Ectodermal cell (in vitro differentiated cells): ENCODE measurements around the gene FOXC1.

Experiments used
- H3K27ac ChIP-seq: 2 replicates; pipeline ENCODE4 v1.7.0; 2013; ENCODE audit warnings: mild to moderate bottlenecking, low read depth, low read length; ENCODE audit not compliant: insufficient read depth, poor library complexity, severe bottlenecking
- H3K27me3 ChIP-seq: 2 replicates; pipeline ENCODE4 v1.7.0; 2013; ENCODE audit warnings: mild to moderate bottlenecking, low read length; ENCODE audit not compliant: insufficient read depth, control insufficient read depth, poor library complexity, severe bottlenecking
- H3K36me3 ChIP-seq: one replicate; pipeline ENCODE4 v1.7.0; 2013; ENCODE audit warnings: low read length; ENCODE audit not compliant: control insufficient read depth, insufficient read depth
- H3K4me1 ChIP-seq: one replicate; pipeline ENCODE4 v1.7.0; 2013; ENCODE audit warnings: low read length; ENCODE audit not compliant: control insufficient read depth, insufficient read depth
- H3K4me3 ChIP-seq: 2 replicates; pipeline ENCODE4 v1.7.0; 2013; ENCODE audit warnings: low read depth, low read length, control low read depth; ENCODE audit not compliant: insufficient read depth
- H3K9me3 ChIP-seq: 2 replicates; pipeline ENCODE4 v1.7.0; 2013; ENCODE audit warnings: mild to moderate bottlenecking, low read length, moderate library complexity; ENCODE audit not compliant: control insufficient read depth
- WGBS, 2 experiments: methylation state at CpG; one replicate each; pipeline ENCODE4 v1.1.7; 2013; ENCODE audit warnings: missing lambda C conversion rate in 2 of 2; 5-methylcytosine and 5-hydroxymethylcytosine counted together

Gene FOXC1

GRCh38 chr6:1623769-1624057 is 14.0 kb downstream of the FOXC1 start:
- peaks cover 100% of the 10 kb centered on the region for H3K27me3 ChIP-seq
- no peak overlapping the region for H3K4me3 ChIP-seq
- H3K9me3 ChIP-seq, result no peaks in the 10 kb centered on the region
- no peaks in the 10 kb centered on the region for H3K36me3 ChIP-seq
- H3K27ac ChIP-seq, result no peak overlapping the region
- peaks cover 25% of the 10 kb centered on the region for H3K4me1 ChIP-seq
- 1 to 2% methylated on average over 12 of the region's 12 CpGs for WGBS, 2 experiments

GRCh38 chr6:1624058-1624850 is 14.5 kb downstream of the FOXC1 start:
- peak overlapping the region; percentile 22 for H3K4me3 ChIP-seq
- WGBS, 2 experiments, result 1% methylated on average over 65 to 66 of the region's 66 CpGs

GRCh38 chr6:1624851-1625781 is 15.4 kb downstream of the FOXC1 start:
- WGBS, 2 experiments, result 3% methylated on average over 53 of the region's 53 CpGs
- H3K27me3 ChIP-seq, result peaks cover 100% of the 10 kb centered on the region

More at GRCh38 chr6:1624058-1624850, 14.5 kb downstream of the FOXC1 start:
- no peak overlapping the region for H3K27ac ChIP-seq
- no peaks in the 10 kb centered on the region for H3K36me3 ChIP-seq
- no peaks in the 10 kb centered on the region for H3K9me3 ChIP-seq
- peaks cover 100% of the 10 kb centered on the region for H3K27me3 ChIP-seq
- peaks cover 25% of the 10 kb centered on the region for H3K4me1 ChIP-seq

DNA sequence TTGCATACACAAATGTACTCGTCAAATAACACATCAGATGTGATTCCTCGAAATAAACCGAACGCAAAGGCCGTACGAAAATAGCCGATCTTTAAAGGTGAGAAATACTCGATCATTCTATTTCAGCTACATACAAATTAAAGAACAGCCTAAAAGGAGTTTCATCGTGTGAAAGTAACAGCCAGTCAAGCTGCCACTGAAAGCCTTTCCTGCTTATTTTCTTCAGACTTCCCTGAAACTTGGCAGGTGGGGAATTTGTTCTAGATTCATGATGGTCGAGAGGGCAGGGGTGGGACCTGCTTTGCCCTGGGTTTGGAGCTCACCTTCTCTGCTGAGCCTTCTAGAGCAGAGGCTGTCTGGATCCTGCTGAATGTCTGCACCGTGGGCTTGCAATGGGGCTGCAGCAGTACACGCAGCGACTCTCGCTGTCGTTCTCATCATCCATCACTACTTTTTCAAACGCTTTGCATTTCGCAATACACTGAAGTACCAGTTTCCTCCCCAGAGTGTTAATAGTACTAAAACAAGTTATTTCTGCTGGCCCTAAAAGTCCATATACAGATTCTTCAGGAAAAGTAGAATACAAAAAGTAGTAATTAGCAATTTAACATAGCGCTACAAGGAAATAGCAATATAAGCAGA is 16.2 kb downstream of the FOXC1 start:
- H3K36me3 ChIP-seq, result no peaks in the 10 kb centered on the region
- no peaks in the 10 kb centered on the region for H3K9me3 ChIP-seq
- no peak overlapping the region for H3K4me3 ChIP-seq
- 29 to 37% methylated on average over 17 to 18 of the region's 18 CpGs for WGBS, 2 experiments
- H3K27me3 ChIP-seq, result peaks cover 96% of the 10 kb centered on the region
- no peak overlapping the region for H3K27ac ChIP-seq
- H3K4me1 ChIP-seq, result peaks cover 25% of the 10 kb centered on the region

More at GRCh38 chr6:1624851-1625781, 15.4 kb downstream of the FOXC1 start:
- no peaks in the 10 kb centered on the region for H3K9me3 ChIP-seq
- peak overlapping the region; percentile 13 for H3K4me3 ChIP-seq
- H3K4me1 ChIP-seq, result peaks cover 25% of the 10 kb centered on the region
- H3K27ac ChIP-seq, result no peak overlapping the region
- H3K36me3 ChIP-seq, result no peaks in the 10 kb centered on the region

GRCh38 chr6:1626481-1626880 is 16.8 kb downstream of the FOXC1 start:
- no peaks in the 10 kb centered on the region for H3K9me3 ChIP-seq
- H3K27me3 ChIP-seq, result peaks cover 90% of the 10 kb centered on the region
- H3K36me3 ChIP-seq, result no peaks in the 10 kb centered on the region
- no peak overlapping the region for H3K27ac ChIP-seq
- 17 to 39% methylated on average over 4 of the region's 4 CpGs for WGBS, 2 experiments
- H3K4me1 ChIP-seq, result peaks cover 25% of the 10 kb centered on the region
- H3K4me3 ChIP-seq, result no peak overlapping the region

DNA sequence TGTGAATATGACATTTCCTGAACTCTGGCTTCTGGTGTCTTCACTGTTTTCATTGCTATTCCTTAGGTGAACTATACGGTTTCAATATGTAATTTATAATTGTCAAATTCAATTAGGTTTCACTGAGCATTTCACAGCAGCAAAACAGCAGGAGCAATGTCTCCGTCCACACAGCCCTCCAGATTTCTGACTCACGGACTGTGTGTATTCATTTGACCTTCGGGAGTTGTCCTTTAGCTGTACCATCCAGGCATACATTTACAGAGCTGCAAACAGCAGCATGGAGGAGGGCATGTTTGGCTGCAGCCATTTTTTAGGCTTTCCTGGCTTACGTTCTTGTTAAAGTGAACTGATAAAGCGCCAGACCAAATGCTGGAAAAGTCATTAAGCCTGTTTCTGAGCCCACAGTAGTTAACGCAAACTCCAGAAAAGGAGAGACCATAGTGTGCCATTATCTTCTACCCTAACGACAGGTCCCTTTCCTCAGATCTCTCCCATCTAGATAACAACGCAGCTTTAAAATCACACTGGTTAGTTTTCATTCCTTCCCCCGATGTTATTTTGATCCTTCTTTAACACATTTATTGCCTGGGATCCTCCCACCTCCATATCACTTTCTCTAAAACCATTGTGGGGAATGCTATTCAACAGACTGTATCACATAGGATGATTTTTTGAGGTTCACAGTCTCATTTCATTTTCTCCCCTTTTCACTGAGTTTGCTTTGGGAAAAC is 18.3 kb downstream of the FOXC1 start:
- peaks cover 25% of the 10 kb centered on the region for H3K4me1 ChIP-seq
- peaks cover 75% of the 10 kb centered on the region for H3K27me3 ChIP-seq
- H3K36me3 ChIP-seq, result no peaks in the 10 kb centered on the region
- H3K27ac ChIP-seq, result no peak overlapping the region
- no peaks in the 10 kb centered on the region for H3K9me3 ChIP-seq
- no peak overlapping the region for H3K4me3 ChIP-seq
- 64 to 66% methylated on average over 10 of the region's 10 CpGs for WGBS, 2 experiments

- H3K4me1 ChIP-seq, result peaks cover 15% of the 10 kb centered on the region
- no peaks in the 10 kb centered on the region for H3K9me3 ChIP-seq
- H3K27ac ChIP-seq, result no peak overlapping the region
- peaks cover 62% of the 10 kb centered on the region for H3K27me3 ChIP-seq
- no peaks in the 10 kb centered on the region for H3K36me3 ChIP-seq
- no peak overlapping the region for H3K4me3 ChIP-seq
- 69 to 70% methylated on average over 14 of the region's 14 CpGs for WGBS, 2 experiments
Measured at GRCh38 chr6:1629316-1629715, 19.6 kb downstream of the FOXC1 start.

DNA sequence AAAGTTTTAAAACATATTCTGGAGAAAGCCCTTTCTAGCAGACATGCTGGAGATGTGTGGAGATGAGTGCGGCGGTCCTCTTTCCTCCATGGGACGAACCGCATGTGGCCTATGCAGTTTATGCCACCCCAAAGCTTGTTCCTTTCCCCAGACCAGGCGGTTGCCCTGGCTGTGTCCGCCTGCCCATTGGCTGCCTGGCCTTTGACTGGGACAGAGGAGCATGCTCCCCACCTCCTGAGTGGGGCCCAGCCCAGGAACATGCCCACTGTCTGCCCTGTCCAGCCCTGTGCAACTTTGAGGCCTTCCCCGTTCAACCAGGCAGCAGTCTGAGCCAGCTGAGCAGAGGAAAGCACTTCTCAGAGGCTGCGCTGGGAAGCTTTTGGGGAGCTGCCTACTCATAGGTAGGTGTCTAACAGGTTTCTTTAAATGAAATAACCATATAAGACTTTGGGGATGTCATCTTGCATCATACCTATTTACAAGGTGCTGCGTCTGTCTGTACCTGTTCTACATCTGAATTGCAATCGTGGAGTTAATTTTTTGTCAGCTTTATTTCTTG is 20.6 kb downstream of the FOXC1 start:
- no peaks in the 10 kb centered on the region for H3K36me3 ChIP-seq

GRCh38 chr6:1630771-1631217 is 21.1 kb downstream of the FOXC1 start:
- Histone ChIP-seq H3K27me3 (peaks cover 47% of the 10 kb centered on the region), H3K4me1 (peaks cover 6% of the 10 kb centered on the region), H3K9me3 (no peaks in the 10 kb centered on the region), H3K36me3 (no peaks in the 10 kb centered on the region), H3K4me3 (no peak overlapping the region), H3K27ac (no peak overlapping the region)
- 85 to 89% methylated on average over 11 of the region's 11 CpGs for WGBS, 2 experiments

More for the DNA sequence above, 20.6 kb downstream of the FOXC1 start:
- Histone ChIP-seq H3K4me3 (no peak overlapping the region), H3K27ac (no peak overlapping the region), H3K4me1 (peaks cover 6% of the 10 kb centered on the region), H3K9me3 (no peaks in the 10 kb centered on the region), H3K27me3 (peaks cover 52% of the 10 kb centered on the region)
- WGBS, 2 experiments, result 93 to 95% methylated on average over 10 of the region's 10 CpGs
